Transverse colon (tissue), 4 donors: ENCODE data around the gene HEXA. TPM values are rescaled to one million over a fixed set of nuclear protein-coding genes. Genes with fewer than 3 reads are reported as not detected.

Experiments
- DNase-seq: peaks from one replicate; pipeline ENCODE4 v3.0.0-alpha.2; 2019
- H3K27ac ChIP-seq, 4 donors: fragments of 200-600 bp; sonication (generic); 2 replicates each; pipeline ENCODE4 v1.5.1; 2016 to 2018; ENCODE audit warnings: inconsistent platforms in 4 of 4
- H3K27me3 ChIP-seq: fragments of 200-600 bp; sonication (generic); 2 replicates; pipeline ENCODE4 v1.5.1; 2017; ENCODE audit warnings: inconsistent platforms
- H3K36me3 ChIP-seq, 4 donors: fragments of 200-600 bp; sonication (generic); 2 replicates each; pipeline ENCODE4 v1.5.1; 2017 to 2019; ENCODE audit warnings: inconsistent platforms in 4 of 4
- H3K4me1 ChIP-seq, 4 donors: fragments of 200-600 bp; sonication (generic); 2 replicates each; pipeline ENCODE4 v1.5.1; 2017 to 2020; ENCODE audit warnings: inconsistent platforms in 4 of 4
- H3K4me3 ChIP-seq, 4 donors: fragments of 200-600 bp; sonication (generic); 1 replicate in 1 of 4; 2 replicates in 3 of 4; pipeline versions ENCODE4 v1.5.1 to v1.6.1; 2017 to 2019; ENCODE audit warnings: inconsistent platforms in 4 of 4
- H3K9me3 ChIP-seq, 2 donors: fragments of 200-600 bp; sonication (generic); 2 replicates each; pipeline ENCODE4 v1.5.1; 2017 to 2019; ENCODE audit warnings: inconsistent platforms in 2 of 2
- EP300 ChIP-seq: sonication (generic); formaldehyde crosslinking; IDR thresholded peaks from one replicate; pipeline ENCODE4 v1.6.1; 2017; ENCODE audit warnings: antibody characterized with exemption, low read depth
- POLR2A ChIP-seq: fragments of 450-650 bp; IDR thresholded peaks from one replicate; pipeline ENCODE4 v1.6.1; 2016; ENCODE audit warnings: antibody characterized with exemption, mild to moderate bottlenecking, moderate library complexity
- POLR2AphosphoS5 ChIP-seq, 3 donors: sonication (generic); formaldehyde crosslinking; IDR thresholded peaks; one replicate each; pipeline ENCODE4 v1.6.1; 2016; ENCODE audit warnings: antibody characterized with exemption in 3 of 3
- WGBS, 2 donors: methylation state at CpG; one replicate each; pipeline ENCODE4 v1.1.5; 2018; ENCODE audit warnings: low coverage in 1 of 2; 5-methylcytosine and 5-hydroxymethylcytosine counted together
- in situ Hi-C, 4 donors: fragments of 200-750 bp; cut with MboI; loops; one replicate each; pipeline versions ENCODE4 v1.15.0 to v1.15.1; 2017; ENCODE audit warnings: low sequenced_read_pairs in 3 of 4, low pct_ligation_motif_present in 1 of 4, low pct_unique_long_range_greater_than_20kb in 1 of 4
- intact Hi-C: fragments of 100-400 bp; cut with DNase I; formaldehyde crosslinking; loops from one replicate; pipeline ENCODE4 v1.15.1; 2023; ENCODE audit warnings: low total_unique reads
- total RNA-seq, 4 donors: library from RNA; depleted of rRNA; stranded (reverse); fragments of >200 nt; gene quantifications; one replicate each; pipeline ENCODE4 v1.1.0, GENCODE V29; 2016
- TF ChIP-seq, protein P1 (sequence below), 5 experiments: fragments of 200-600 bp in 3 of 5; fragments of 450-650 bp in 2 of 5; sonication (generic) in 3 of 5; IDR thresholded peaks; 1 replicate in 2 of 5; 2 replicates in 3 of 5; pipeline ENCODE4 v1.5.1; 2016 to 2017; ENCODE audit warnings: antibody characterized with exemption in 5 of 5, inconsistent platforms in 3 of 5, mild to moderate bottlenecking in 2 of 5, moderate library complexity in 1 of 5

Gene HEXA
- total RNA-seq, 4 donors from 2014 or later = 19.9 to 69.9 (median 50.9) TPM

DNA sequence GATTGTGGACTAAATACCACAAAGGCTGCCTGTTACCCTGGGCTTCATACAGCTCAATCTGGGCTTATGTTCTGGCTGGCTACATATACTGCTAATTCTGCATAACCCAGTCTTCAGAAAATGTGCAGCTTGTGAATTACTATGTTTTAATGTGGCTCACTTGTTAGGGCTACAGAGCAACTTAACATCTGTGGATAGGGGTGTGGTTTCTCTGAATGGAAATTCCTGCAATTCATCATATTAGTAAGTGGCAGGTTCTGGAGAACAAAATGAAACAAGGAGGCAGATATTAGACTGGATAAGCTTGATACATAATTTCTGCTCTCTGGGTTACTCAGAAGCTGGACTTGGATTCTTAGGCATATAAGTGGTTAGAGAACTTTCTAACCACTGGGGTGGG, 29.0 kb upstream of the HEXA start:
- intact Hi-C loops = no loop called here
- no peak overlapping the region for H3K4me3 ChIP-seq
- no peaks in the 10 kb centered on the region for H3K36me3 ChIP-seq
- TF ChIP-seq EP300 (no peak), POLR2AphosphoS5 (IDR thresholded peaks at IDR 0.05) (no peak), POLR2A (no peak)
- TF ChIP-seq, protein P1, sequence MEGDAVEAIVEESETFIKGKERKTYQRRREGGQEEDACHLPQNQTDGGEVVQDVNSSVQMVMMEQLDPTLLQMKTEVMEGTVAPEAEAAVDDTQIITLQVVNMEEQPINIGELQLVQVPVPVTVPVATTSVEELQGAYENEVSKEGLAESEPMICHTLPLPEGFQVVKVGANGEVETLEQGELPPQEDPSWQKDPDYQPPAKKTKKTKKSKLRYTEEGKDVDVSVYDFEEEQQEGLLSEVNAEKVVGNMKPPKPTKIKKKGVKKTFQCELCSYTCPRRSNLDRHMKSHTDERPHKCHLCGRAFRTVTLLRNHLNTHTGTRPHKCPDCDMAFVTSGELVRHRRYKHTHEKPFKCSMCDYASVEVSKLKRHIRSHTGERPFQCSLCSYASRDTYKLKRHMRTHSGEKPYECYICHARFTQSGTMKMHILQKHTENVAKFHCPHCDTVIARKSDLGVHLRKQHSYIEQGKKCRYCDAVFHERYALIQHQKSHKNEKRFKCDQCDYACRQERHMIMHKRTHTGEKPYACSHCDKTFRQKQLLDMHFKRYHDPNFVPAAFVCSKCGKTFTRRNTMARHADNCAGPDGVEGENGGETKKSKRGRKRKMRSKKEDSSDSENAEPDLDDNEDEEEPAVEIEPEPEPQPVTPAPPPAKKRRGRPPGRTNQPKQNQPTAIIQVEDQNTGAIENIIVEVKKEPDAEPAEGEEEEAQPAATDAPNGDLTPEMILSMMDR (IDR thresholded peaks at IDR 0.05) = no peak
- DNase-seq = no peak
- in situ Hi-C loops = no loop called here
- H3K4me1 ChIP-seq = no peaks in the 10 kb centered on the region
- no peak overlapping the region for H3K27ac ChIP-seq
- H3K27me3 ChIP-seq = peaks cover 31% of the 10 kb centered on the region
- no peaks in the 10 kb centered on the region for H3K9me3 ChIP-seq

DNA sequence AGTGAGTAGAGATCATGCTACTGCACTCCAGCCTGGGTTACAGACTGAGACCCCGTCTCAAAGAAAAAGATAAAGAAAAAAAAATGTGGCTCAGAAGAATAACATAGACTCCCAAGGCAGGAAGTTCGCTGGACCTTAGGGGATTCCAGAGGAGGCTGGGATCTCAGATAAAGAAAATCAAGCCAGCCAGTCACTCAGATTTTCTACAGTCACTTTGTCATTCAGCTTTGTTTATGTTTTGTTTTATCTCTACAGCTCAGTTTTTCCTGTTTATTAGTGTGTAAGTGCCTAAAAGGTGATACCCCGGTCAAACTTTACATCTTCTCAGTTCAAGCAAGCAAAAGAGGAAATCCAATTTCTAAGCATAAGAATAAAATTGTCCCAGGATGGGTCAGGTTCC, 28.5 kb upstream of the HEXA start:
- Histone ChIP-seq H3K27ac (no peak overlapping the region), H3K9me3 (no peaks in the 10 kb centered on the region), H3K4me1 (no peaks in the 10 kb centered on the region), H3K36me3 (no peaks in the 10 kb centered on the region), H3K4me3 (no peak overlapping the region), H3K27me3 (peaks cover 27% of the 10 kb centered on the region)
- in situ Hi-C loops (no loop called here), intact Hi-C loops (no loop called here)
- TF ChIP-seq, protein P1 (IDR thresholded peaks at IDR 0.05) = no peak
- TF ChIP-seq POLR2AphosphoS5 (IDR thresholded peaks at IDR 0.05) (no peak), EP300 (no peak), POLR2A (no peak)
- no peak for DNase-seq
- 45 to 51% methylated on average over 3 of the region's 3 CpGs for WGBS, 2 donors

DNA sequence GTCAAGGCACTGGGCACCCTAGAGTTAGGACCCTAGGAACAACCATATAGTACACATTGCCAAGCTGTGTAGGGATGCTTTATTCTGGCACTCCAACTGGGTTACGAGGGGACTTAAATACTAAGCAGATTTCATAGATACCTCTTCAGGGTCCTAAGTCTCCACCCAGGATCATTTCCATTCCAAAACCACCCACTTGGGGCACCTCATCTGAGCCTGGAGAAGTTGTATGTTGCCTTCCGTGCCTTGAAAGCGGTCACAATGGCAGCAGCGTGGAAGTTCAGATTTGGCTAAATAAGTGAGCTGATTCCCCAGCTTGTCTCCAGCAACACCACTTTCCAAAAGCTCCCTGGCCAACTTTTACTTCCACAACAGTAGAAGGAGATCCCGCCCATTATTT, 26.9 kb upstream of the HEXA start:
- peaks cover 27% of the 10 kb centered on the region for H3K27me3 ChIP-seq
- DNase-seq = no peak
- in situ Hi-C loops (no loop called here), intact Hi-C loops (no loop called here)
- WGBS, 2 donors = 86% methylated on average over 5 of the region's 5 CpGs; no CpG with 5 or more reads in 1 of the 2 donors
- TF ChIP-seq, protein P1 (IDR thresholded peaks at IDR 0.05) = no peak
- TF ChIP-seq POLR2AphosphoS5 (IDR thresholded peaks at IDR 0.05) = no peak
- TF ChIP-seq EP300 = no peak
- TF ChIP-seq POLR2A = no peak
- H3K4me1 ChIP-seq = no peaks in the 10 kb centered on the region
- no peak overlapping the region for H3K27ac ChIP-seq
- no peaks in the 10 kb centered on the region for H3K9me3 ChIP-seq
- no peak overlapping the region for H3K4me3 ChIP-seq
- no peaks in the 10 kb centered on the region for H3K36me3 ChIP-seq

DNA sequence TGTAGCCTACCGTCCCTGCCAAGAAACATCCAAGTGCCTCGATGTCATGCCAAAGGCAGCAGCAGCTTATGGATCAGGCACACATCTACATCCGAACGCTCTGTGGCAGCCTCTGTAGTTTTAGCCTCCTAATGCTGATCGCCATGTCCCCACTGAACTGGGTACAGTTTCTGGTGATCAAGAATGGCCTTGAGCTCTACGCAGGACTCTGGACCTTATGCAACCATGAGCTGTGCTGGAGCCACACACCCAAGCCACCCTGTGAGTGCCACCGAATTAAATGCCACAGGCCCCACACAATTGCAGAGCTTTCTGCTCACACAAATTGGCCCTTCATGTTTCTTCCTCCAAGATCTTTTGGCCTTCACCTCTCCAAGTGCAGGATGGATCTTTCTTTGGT, 22.8 kb upstream of the HEXA start:
- WGBS, 2 donors = 90% methylated on average over 7 of the region's 7 CpGs; no CpG with 5 or more reads in 1 of the 2 donors

More for the DNA sequence above, 22.8 kb upstream of the HEXA start:
- no peaks in the 10 kb centered on the region for H3K36me3 ChIP-seq
- H3K4me1 ChIP-seq = no peaks in the 10 kb centered on the region
- peaks cover 2% of the 10 kb centered on the region for H3K27me3 ChIP-seq
- TF ChIP-seq, protein P1 (IDR thresholded peaks at IDR 0.05) = no peak
- TF ChIP-seq POLR2A (no peak), EP300 (no peak), POLR2AphosphoS5 (IDR thresholded peaks at IDR 0.05) (no peak)
- in situ Hi-C loops (no loop called here), intact Hi-C loops (no loop called here)
- no peak overlapping the region for H3K27ac ChIP-seq
- no peak overlapping the region for H3K4me3 ChIP-seq
- H3K9me3 ChIP-seq = no peaks in the 10 kb centered on the region
- no peak for DNase-seq
